C4-2B (cell line): ENCODE measurements around the gene GRIN2D.

Experiments
- H3K27ac ChIP-seq: fragments of 450-650 bp; 2 replicates; pipeline ENCODE4 v1.5.1; 2017
- CTCF ChIP-seq: fragments of 450-650 bp; conservative IDR thresholded peaks from 2 replicates; pipeline ENCODE4 v1.5.1; 2017; ENCODE audit warnings: mild to moderate bottlenecking
- ZFX ChIP-seq: fragments of 450-650 bp; IDR thresholded peaks from 2 replicates; pipeline ENCODE4 v1.6.1; 2017

GRIN2D gene

GRCh38 chr19:48433337-48433736 lies 39.9 kb downstream of the GRIN2D start:
- TF ChIP-seq ZFX (no peak), CTCF (no peak)
- no peak overlapping the region for H3K27ac ChIP-seq

GRCh38 chr19:48436586-48436985 lies 43.1 kb downstream of the GRIN2D start:
- no peak overlapping the region for H3K27ac ChIP-seq
- TF ChIP-seq CTCF (no peak), ZFX (no peak)

GRCh38 chr19:48441360-48442050 lies 48.0 kb downstream of the GRIN2D start:
- TF ChIP-seq CTCF = no peak
- TF ChIP-seq ZFX = no peak

GRCh38 chr19:48442116-48443035 lies 48.9 kb downstream of the GRIN2D start:
- H3K27ac ChIP-seq = no peak overlapping the region
- no peak for TF ChIP-seq CTCF
- TF ChIP-seq ZFX = no peak

More at GRCh38 chr19:48441360-48442050, 48.0 kb downstream of the GRIN2D start:
- H3K27ac ChIP-seq = no peak overlapping the region

- peak overlapping the region; percentile 80; the same call in 1 of the 2 replicates for H3K27ac ChIP-seq
- TF ChIP-seq CTCF (no peak), ZFX (no peak)
Observed at GRCh38 chr19:48443256-48443655, 49.8 kb downstream of the GRIN2D start.
